Right lobe of liver (tissue), 6 donors: ENCODE data around the gene GARIN3. TPM values are rescaled to one million over a fixed set of nuclear protein-coding genes. Genes with fewer than 3 reads are reported as not detected.

ENCODE experiments used
- ATAC-seq, 4 donors: fragments of 200-7000 bp; cut with Tn5 transposase; one replicate each; pipeline ENCODE4 v1.9.1; 2020; ENCODE audit warnings: mild to moderate bottlenecking in 4 of 4, moderate library complexity in 4 of 4
- DNase-seq, 3 donors: peaks; one replicate each; pipeline ENCODE4 v3.0.0-alpha.2; 2020
- H3K27ac ChIP-seq, 3 donors: fragments of 200-600 bp; one replicate each; pipeline ENCODE4 v1.8.0; 2022
- H3K27me3 ChIP-seq, 2 donors: fragments of 200-600 bp; one replicate each; pipeline ENCODE4 v1.8.0; 2022
- H3K36me3 ChIP-seq, 4 donors: fragments of 200-600 bp; sonication (generic) in 1 of 4; one replicate each; pipeline versions ENCODE4 v1.5.1 to v1.8.0; 2017 to 2022; ENCODE audit warnings: control low read depth in 1 of 4
- H3K4me1 ChIP-seq, 4 donors: fragments of 200-600 bp; sonication (generic) in 1 of 4; one replicate each; pipeline versions ENCODE4 v1.5.1 to v1.8.0; 2017 to 2022; ENCODE audit warnings: control low read depth in 1 of 4
- H3K4me3 ChIP-seq, 3 donors: fragments of 200-600 bp; one replicate each; pipeline ENCODE4 v1.8.0; 2022
- H3K9me3 ChIP-seq, 4 donors: fragments of 200-600 bp; sonication (generic) in 1 of 4; one replicate each; pipeline versions ENCODE4 v1.5.1 to v1.8.0; 2017 to 2022; ENCODE audit warnings: control low read depth in 1 of 4
- CTCF ChIP-seq, 4 donors: fragments of 200-600 bp in 3 of 4; fragments of 450-650 bp in 1 of 4; IDR thresholded peaks; one replicate each; pipeline versions ENCODE4 v1.5.1 to v1.8.0; 2016 to 2022; ENCODE audit warnings: antibody characterized with exemption in 4 of 4, mild to moderate bottlenecking in 2 of 4
- POLR2A ChIP-seq: fragments of 450-650 bp; IDR thresholded peaks from one replicate; pipeline ENCODE4 v1.6.1; 2017; ENCODE audit warnings: antibody characterized with exemption, mild to moderate bottlenecking
- WGBS: methylation state at CpG from one replicate; pipeline ENCODE4 v1.1.6; 2018; ENCODE audit warnings: low coverage, low lambda C conversion rate; ENCODE audit not compliant: insufficient coverage; ENCODE audit errors: missing lambda C conversion rate; 5-methylcytosine and 5-hydroxymethylcytosine counted together
- intact Hi-C, 2 donors: fragments of 100-400 bp; cut with DNase I; formaldehyde crosslinking; loops; one replicate each; pipeline versions ENCODE4 v1.11.2 to v1.14.1; 2022
- total RNA-seq, 6 experiments: library from RNA; depleted of rRNA in 2 of 6; stranded (reverse); fragments of >200 nt in 2 of 6; fragmentation: NEBNext Ultra II Directional in 3 of 6; extraction: Animal tissue kit (Norgen Biotek cat#: 25700) in 3 of 6; gene quantifications; one replicate each; pipeline versions ENCODE4 v1.1.0 to v1.2.4, GENCODE V29; 2016 to 2023
- donor health status: DM: no; HTN: yes; CAD: no.
- donor health status: DM: no; HTN: no; CAD: no.
- donor health status: DM: no; HTN: no; CAD: no.
- donor health status: DM: no; HTN: yes; CAD: no.
- donor health status: DM: no; HTN: yes; CAD: no.

Gene GARIN3
- total RNA-seq, 6 experiments from 2014 or later = not detected

GRCh38 chr5:157193699-157194424 lies 27.8 kb upstream of the GARIN3 start:
- Histone ChIP-seq H3K9me3 (no peaks in the 10 kb centered on the region), H3K4me1 (no peaks in the 10 kb centered on the region), H3K36me3 (no peaks in the 10 kb centered on the region), H3K27me3 (no peaks in the 10 kb centered on the region), H3K27ac (no peak overlapping the region), H3K4me3 (no peak overlapping the region)
- TF ChIP-seq POLR2A = no peak
- TF ChIP-seq CTCF (IDR thresholded peaks at IDR 0.05) = no peak
- ATAC-seq = no peak
- 63% methylated on average over 10 of the region's 10 CpGs for WGBS
- intact Hi-C loops = no loop called here
- no peak for DNase-seq

GRCh38 chr5:157189223-157189622 lies 23.2 kb upstream of the GARIN3 start:
- TF ChIP-seq CTCF (IDR thresholded peaks at IDR 0.05) (no peak), POLR2A (no peak)
- WGBS = 43% methylated on average over 3 of the region's 7 CpGs
- no peak overlapping the region for H3K4me3 ChIP-seq
- ATAC-seq (no peak), DNase-seq (no peak)
- no peaks in the 10 kb centered on the region for H3K27me3 ChIP-seq
- H3K36me3 ChIP-seq = no peaks in the 10 kb centered on the region
- no peaks in the 10 kb centered on the region for H3K9me3 ChIP-seq
- no peak overlapping the region for H3K27ac ChIP-seq
- intact Hi-C loops = no loop called here
- no peaks in the 10 kb centered on the region for H3K4me1 ChIP-seq

- intact Hi-C loops = no loop called here
- no peaks in the 10 kb centered on the region for H3K27me3 ChIP-seq
- ATAC-seq (no peak), DNase-seq (no peak)
- H3K9me3 ChIP-seq = no peaks in the 10 kb centered on the region
- no peak overlapping the region for H3K27ac ChIP-seq
- no peaks in the 10 kb centered on the region for H3K4me1 ChIP-seq
- no peaks in the 10 kb centered on the region for H3K36me3 ChIP-seq
- no peak for TF ChIP-seq POLR2A
- no peak for TF ChIP-seq CTCF (IDR thresholded peaks at IDR 0.05)
- H3K4me3 ChIP-seq = no peak overlapping the region
Measured at GRCh38 chr5:157188270-157188669, 22.2 kb upstream of the GARIN3 start.

GRCh38 chr5:157187046-157187754 lies 21.1 kb upstream of the GARIN3 start:
- Histone ChIP-seq H3K4me3 (no peak overlapping the region), H3K36me3 (no peaks in the 10 kb centered on the region), H3K9me3 (no peaks in the 10 kb centered on the region), H3K27ac (no peak overlapping the region), H3K27me3 (no peaks in the 10 kb centered on the region), H3K4me1 (no peaks in the 10 kb centered on the region)
- WGBS = 43% methylated on average over 5 of the region's 5 CpGs
- no peak for TF ChIP-seq POLR2A
- TF ChIP-seq CTCF (IDR thresholded peaks at IDR 0.05) = no peak
- intact Hi-C loops = no loop called here
- DNase-seq (no peak), ATAC-seq (no peak)
